H9 (cell line): ENCODE results near the gene ZHX3. TPM values are rescaled to one million over a fixed set of nuclear protein-coding genes. Genes with fewer than 3 reads are reported as not detected.

ENCODE experiments used
- DNase-seq: peaks from one replicate; pipeline ENCODE4 v3.0.0-alpha.2; 2017
- H2AFZ ChIP-seq: one replicate; pipeline ENCODE4 v1.6.1; 2013; ENCODE audit warnings: mild to moderate bottlenecking, low read length, control low read depth, moderate library complexity
- H2AK5ac ChIP-seq: 2 replicates; pipeline ENCODE4 v1.6.1; 2013; ENCODE audit warnings: low read length, control low read depth, mixed read lengths; ENCODE audit not compliant: insufficient read length
- H2BK120ac ChIP-seq: one replicate; pipeline ENCODE4 v1.6.1; 2013; ENCODE audit warnings: low read depth, mild to moderate bottlenecking, low read length, control low read depth, inconsistent platforms; ENCODE audit not compliant: poor library complexity, severe bottlenecking
- H2BK12ac ChIP-seq: 2 replicates; pipeline ENCODE4 v1.6.1; 2013; ENCODE audit warnings: low read length, control low read depth, mixed read lengths, low read depth; ENCODE audit not compliant: insufficient read length
- H2BK15ac ChIP-seq: 2 replicates; pipeline ENCODE4 v1.6.1; 2013; ENCODE audit warnings: low read depth, low read length, control low read depth
- H2BK20ac ChIP-seq: one replicate; pipeline ENCODE4 v1.6.1; 2013; ENCODE audit warnings: low read depth, mild to moderate bottlenecking, low read length, control low read depth, inconsistent platforms; ENCODE audit not compliant: poor library complexity, severe bottlenecking
- H2BK5ac ChIP-seq: 2 replicates; pipeline ENCODE4 v1.6.1; 2013; ENCODE audit warnings: low read length, control low read depth, mixed read lengths; ENCODE audit not compliant: insufficient read length
- H3K14ac ChIP-seq: 2 replicates; pipeline ENCODE4 v1.6.1; 2013; ENCODE audit warnings: low read length, control low read depth; ENCODE audit not compliant: insufficient read depth
- H3K18ac ChIP-seq: 2 replicates; pipeline ENCODE4 v1.6.1; 2013; ENCODE audit warnings: low read depth, mild to moderate bottlenecking, mixed read lengths, low read length, control low read depth; ENCODE audit not compliant: insufficient read length
- H3K23ac ChIP-seq: 2 replicates; pipeline ENCODE4 v1.6.1; 2013; ENCODE audit warnings: low read length, control low read depth, mixed read lengths, low read depth; ENCODE audit not compliant: insufficient read length
- H3K23me2 ChIP-seq: 2 replicates; pipeline ENCODE4 v1.6.1; 2013; ENCODE audit warnings: low read depth, mild to moderate bottlenecking, mixed read lengths, low read length, control low read depth; ENCODE audit not compliant: insufficient read length, poor library complexity, severe bottlenecking
- H3K27ac ChIP-seq: 2 replicates; pipeline ENCODE4 v1.5.1; 2013; ENCODE audit warnings: low read length, control low read depth, mixed read lengths, low read depth; ENCODE audit not compliant: insufficient read length
- H3K27me3 ChIP-seq: 2 replicates; pipeline ENCODE4 v1.6.1; 2013; ENCODE audit warnings: low read length, control low read depth, inconsistent platforms; ENCODE audit not compliant: insufficient read depth
- H3K4ac ChIP-seq: 2 replicates; pipeline ENCODE4 v1.6.1; 2013; ENCODE audit warnings: low read depth, mild to moderate bottlenecking, control low read depth, inconsistent platforms, low read length, moderate library complexity
- H3K4me1 ChIP-seq: 2 replicates; pipeline ENCODE4 v1.6.1; 2013; ENCODE audit warnings: low read length, control low read depth, inconsistent platforms; ENCODE audit not compliant: insufficient read depth
- H3K4me2 ChIP-seq: 2 replicates; pipeline ENCODE4 v1.6.1; 2013; ENCODE audit warnings: low read length, control low read depth, mixed read lengths; ENCODE audit not compliant: insufficient read length, insufficient read depth
- H3K56ac ChIP-seq: 2 replicates; pipeline ENCODE4 v1.6.1; 2013; ENCODE audit warnings: low read depth, mild to moderate bottlenecking, mixed read lengths, low read length, control low read depth; ENCODE audit not compliant: insufficient read length
- H3K79me1 ChIP-seq: 2 replicates; pipeline ENCODE4 v1.6.1; 2013; ENCODE audit warnings: low read depth, mild to moderate bottlenecking, moderate library complexity, low read length, control low read depth, inconsistent platforms; ENCODE audit not compliant: insufficient read depth, poor library complexity, severe bottlenecking
- H3K79me2 ChIP-seq: 2 replicates; pipeline ENCODE4 v1.6.1; 2013; ENCODE audit warnings: low read length, control low read depth, inconsistent platforms; ENCODE audit not compliant: insufficient read depth
- H3K9ac ChIP-seq: 2 replicates; pipeline ENCODE4 v1.6.1; 2013; ENCODE audit warnings: low read length, control low read depth, mixed read lengths; ENCODE audit not compliant: insufficient read length; ENCODE audit errors: extremely low read depth
- H3K9me3 ChIP-seq: one replicate; pipeline ENCODE4 v1.6.1; 2013; ENCODE audit warnings: low read depth, low read length, inconsistent platforms; ENCODE audit not compliant: control insufficient read depth
- H3T11ph ChIP-seq: one replicate; pipeline ENCODE4 v1.6.1; 2013; ENCODE audit warnings: mild to moderate bottlenecking, low read length, control low read depth, inconsistent platforms
- H4K20me1 ChIP-seq: one replicate; pipeline ENCODE4 v1.6.1; 2013; ENCODE audit not compliant: control insufficient read depth, insufficient read length, insufficient read depth
- H4K5ac ChIP-seq: 2 replicates; pipeline ENCODE4 v1.6.1; 2013; ENCODE audit warnings: low read depth, mild to moderate bottlenecking, mixed read lengths, low read length, control low read depth; ENCODE audit not compliant: insufficient read length
- H4K8ac ChIP-seq: replicated peaks from 2 replicates; pipeline ENCODE4 v1.6.1; 2013; ENCODE audit warnings: low read length, control low read depth, mixed read lengths, low read depth; ENCODE audit not compliant: insufficient read length
- H4K91ac ChIP-seq: 2 replicates; pipeline ENCODE4 v1.6.1; 2013; ENCODE audit warnings: low read depth, mild to moderate bottlenecking, moderate library complexity, mixed read lengths, low read length, control low read depth; ENCODE audit not compliant: insufficient read length
- H3K27ac Mint-ChIP-seq, 3 experiments: 2 replicates in 2 of 3; 3 replicates in 1 of 3; pipeline ENCODE4 v1.8.0; 2020 to 2021; ENCODE audit warnings: mixed read lengths in 3 of 3, mild to moderate bottlenecking in 1 of 3, moderate library complexity in 1 of 3
- H3K27me3 Mint-ChIP-seq: 2 replicates; pipeline ENCODE4 v1.8.0; 2021; ENCODE audit warnings: low read depth, mild to moderate bottlenecking, moderate library complexity, mixed read lengths
- H3K36me3 Mint-ChIP-seq, 3 experiments: 2 replicates in 2 of 3; 3 replicates in 1 of 3; pipeline ENCODE4 v1.8.0; 2020 to 2021; ENCODE audit warnings: low read depth in 3 of 3, mixed read lengths in 3 of 3; ENCODE audit not compliant: insufficient read depth in 1 of 3
- H3K4me1 Mint-ChIP-seq, 2 experiments: 2 replicates each; pipeline ENCODE4 v1.8.0; 2020; ENCODE audit warnings: mixed read lengths in 2 of 2
- H3K4me3 Mint-ChIP-seq, 2 experiments: 2 replicates in 1 of 2; 3 replicates in 1 of 2; pipeline ENCODE4 v1.8.0; 2020 to 2021; ENCODE audit warnings: mild to moderate bottlenecking in 2 of 2, mixed read lengths in 2 of 2, moderate library complexity in 1 of 2
- H3K9me3 Mint-ChIP-seq, 2 experiments: 2 replicates in 1 of 2; 3 replicates in 1 of 2; pipeline ENCODE4 v1.8.0; 2020; ENCODE audit warnings: mild to moderate bottlenecking in 2 of 2, mixed read lengths in 2 of 2, moderate library complexity in 1 of 2
- WGBS: extraction: QIAGEN DNeasy Blood & Tissue Kit; methylation state at CpG from one replicate; pipeline ENCODE4 v1.1.7; 2013; ENCODE audit warnings: missing lambda C conversion rate, low lambda C conversion rate, mixed read lengths; ENCODE audit not compliant: insufficient read length; ENCODE audit errors: extremely low coverage; 5-methylcytosine and 5-hydroxymethylcytosine counted together
- total RNA-seq: library from RNA; stranded (reverse); gene quantifications from 2 replicates; pipeline ENCODE4 v1.2.1, GENCODE V29; 2021
- TF ChIP-seq, protein P1 (sequence below): fragments of 200-600 bp; sonication (generic); conservative IDR thresholded peaks from 3 replicates; pipeline ENCODE4 v1.8.0; 2021; ENCODE audit warnings: antibody characterized with exemption, mild to moderate bottlenecking

Gene ZHX3
- total RNA-seq, 1 experiment from 2014 or later = 4.4 TPM

DNA sequence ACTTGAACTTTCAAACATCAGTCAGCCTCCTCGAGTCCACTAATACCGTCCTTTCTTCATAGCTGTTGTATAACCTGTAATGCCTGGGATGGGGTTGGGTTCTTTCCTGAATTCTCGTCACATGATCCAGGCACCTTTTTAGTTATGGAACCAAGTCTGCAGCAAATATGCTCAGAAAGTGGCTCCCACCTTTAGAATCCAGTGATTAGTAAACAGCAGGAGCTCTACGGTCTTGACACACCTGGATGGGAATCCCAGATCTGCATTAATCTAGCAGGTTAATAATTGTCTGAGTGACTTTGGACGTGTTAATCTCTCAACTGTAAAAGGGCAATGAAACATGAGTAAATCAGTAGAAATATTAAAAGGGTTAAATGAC is 729 bp upstream of the ZHX3 start:
- peak overlapping the region; percentile 94 for H3K4me2 ChIP-seq
- H3K9me3 ChIP-seq = no peaks in the 10 kb centered on the region
- Mint-ChIP-seq H3K27me3 (peaks cover 24% of the 10 kb centered on the region), H3K4me3 (peak overlapping the region; percentile 60 to 77), H3K9me3 (0 out of 5 replicates have a peak, but pooled peaks cover 0 to 4% of the 10 kb centered on the region in 2 experiments), H3K4me1 (peaks cover 8 to 9% of the 10 kb centered on the region in 2 experiments), H3K36me3 (no peaks in the 10 kb centered on the region), H3K27ac (no peak overlapping the region)
- H3K79me1 ChIP-seq = no peaks in the 10 kb centered on the region
- no peak overlapping the region for H3K4ac ChIP-seq
- no peak overlapping the region for H4K5ac ChIP-seq
- DNase-seq = no peak
- H2BK20ac ChIP-seq = no peak overlapping the region
- H3K9ac ChIP-seq = no peak overlapping the region
- H4K8ac ChIP-seq = no peak overlapping the region
- no peak overlapping the region for H3K18ac ChIP-seq
- no CpG with 5 or more reads among the region's 5 CpGs for WGBS
- H2AFZ ChIP-seq = no peak overlapping the region
- H2BK120ac ChIP-seq = no peak overlapping the region
- H3K23me2 ChIP-seq = peaks cover 10% of the 10 kb centered on the region
- no peak overlapping the region for H4K91ac ChIP-seq
- TF ChIP-seq, protein P1, sequence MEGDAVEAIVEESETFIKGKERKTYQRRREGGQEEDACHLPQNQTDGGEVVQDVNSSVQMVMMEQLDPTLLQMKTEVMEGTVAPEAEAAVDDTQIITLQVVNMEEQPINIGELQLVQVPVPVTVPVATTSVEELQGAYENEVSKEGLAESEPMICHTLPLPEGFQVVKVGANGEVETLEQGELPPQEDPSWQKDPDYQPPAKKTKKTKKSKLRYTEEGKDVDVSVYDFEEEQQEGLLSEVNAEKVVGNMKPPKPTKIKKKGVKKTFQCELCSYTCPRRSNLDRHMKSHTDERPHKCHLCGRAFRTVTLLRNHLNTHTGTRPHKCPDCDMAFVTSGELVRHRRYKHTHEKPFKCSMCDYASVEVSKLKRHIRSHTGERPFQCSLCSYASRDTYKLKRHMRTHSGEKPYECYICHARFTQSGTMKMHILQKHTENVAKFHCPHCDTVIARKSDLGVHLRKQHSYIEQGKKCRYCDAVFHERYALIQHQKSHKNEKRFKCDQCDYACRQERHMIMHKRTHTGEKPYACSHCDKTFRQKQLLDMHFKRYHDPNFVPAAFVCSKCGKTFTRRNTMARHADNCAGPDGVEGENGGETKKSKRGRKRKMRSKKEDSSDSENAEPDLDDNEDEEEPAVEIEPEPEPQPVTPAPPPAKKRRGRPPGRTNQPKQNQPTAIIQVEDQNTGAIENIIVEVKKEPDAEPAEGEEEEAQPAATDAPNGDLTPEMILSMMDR = no peak
- H4K20me1 ChIP-seq = no peaks in the 10 kb centered on the region
- no peak overlapping the region for H2AK5ac ChIP-seq
- H3K27ac ChIP-seq = no peak overlapping the region
- no peak overlapping the region for H3T11ph ChIP-seq
- H2BK5ac ChIP-seq = no peak overlapping the region
- H3K23ac ChIP-seq = no peak overlapping the region
- no peak overlapping the region for H2BK12ac ChIP-seq
- no peaks in the 10 kb centered on the region for H3K27me3 ChIP-seq
- H2BK15ac ChIP-seq = no peak overlapping the region
- no peaks in the 10 kb centered on the region for H3K79me2 ChIP-seq
- H3K56ac ChIP-seq = no peak overlapping the region
- H3K4me1 ChIP-seq = peaks cover 2% of the 10 kb centered on the region; the same call in 1 of the 2 replicates
- no peak overlapping the region; the same call in 1 of the 2 replicates for H3K14ac ChIP-seq
